Measurements from ENCODE around the gene ASTN2. TPM values are rescaled to one million over a fixed set of nuclear protein-coding genes. Genes with fewer than 3 reads are reported as not detected.

The ASTN2 gene
- total and polyA plus RNA-seq, 7 experiments from 2014 or later: 2.2 to 5.3 (median 4.0) TPM

DNA sequence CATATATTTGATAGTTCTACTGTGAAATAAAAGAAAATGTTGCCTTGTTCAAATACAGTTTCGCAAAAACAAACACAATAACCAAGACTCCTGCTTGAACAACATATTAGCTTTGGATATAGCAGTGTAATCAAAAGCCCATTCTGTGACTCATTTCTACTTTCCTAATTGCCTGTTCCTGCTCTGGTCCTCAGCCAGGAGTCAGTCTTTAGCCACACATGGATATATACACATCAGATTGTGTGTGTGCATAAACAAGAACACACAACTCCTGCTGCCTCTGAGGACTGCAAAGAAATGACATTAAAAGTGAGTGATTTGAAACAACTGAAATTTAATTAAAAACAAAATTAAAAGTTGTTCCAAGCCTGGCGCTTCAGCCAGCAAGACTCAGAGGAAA lies 393.0 kb downstream of the ASTN2 start:
- H3K4me1 Mint-ChIP-seq: no peaks in the 10 kb centered on the region
- intact Hi-C loops (cut with micrococcal nuclease): no loop called here
- no peaks in the 10 kb centered on the region for H3K9me3 ChIP-seq (ENCODE audit: control insufficient read depth in 2 of 3, low read length in 3 of 3)
- no peak overlapping the region for H3K27ac ChIP-seq (ENCODE audit: low read depth, low read length)
- no peaks in the 10 kb centered on the region for H3K27me3 ChIP-seq (ENCODE audit: control insufficient read depth in 2 of 2, insufficient read depth in 2 of 2, low read length in 2 of 2)
- no peak for DNase-seq
- ATAC-seq: no peak
- ChIA-PET CTCF (no interaction called here), POLR2A (no interaction called here)
- no peaks in the 10 kb centered on the region for H3K4me1 ChIP-seq (ENCODE audit: control insufficient read depth in 2 of 2, insufficient read depth in 2 of 2, low read length in 2 of 2)
- H3K27me3 Mint-ChIP-seq: peaks cover 0 to 6% (median 0%) of the 10 kb centered on the region in 5 donors
- H3K36me3 ChIP-seq (ENCODE audit: control insufficient read depth in 2 of 3, insufficient read depth in 3 of 3, low read length in 3 of 3): no peaks in the 10 kb centered on the region
- H3K27ac Mint-ChIP-seq: no peak overlapping the region
- no peaks in the 10 kb centered on the region for H3K36me3 Mint-ChIP-seq
- H3K4me3 Mint-ChIP-seq: no peak overlapping the region
- H3K9me3 Mint-ChIP-seq: peaks cover 0 to 11% (median 3%) of the 10 kb centered on the region in 11 donors
- no peak overlapping the region for H3K4me3 ChIP-seq (ENCODE audit: low read length)

DNA sequence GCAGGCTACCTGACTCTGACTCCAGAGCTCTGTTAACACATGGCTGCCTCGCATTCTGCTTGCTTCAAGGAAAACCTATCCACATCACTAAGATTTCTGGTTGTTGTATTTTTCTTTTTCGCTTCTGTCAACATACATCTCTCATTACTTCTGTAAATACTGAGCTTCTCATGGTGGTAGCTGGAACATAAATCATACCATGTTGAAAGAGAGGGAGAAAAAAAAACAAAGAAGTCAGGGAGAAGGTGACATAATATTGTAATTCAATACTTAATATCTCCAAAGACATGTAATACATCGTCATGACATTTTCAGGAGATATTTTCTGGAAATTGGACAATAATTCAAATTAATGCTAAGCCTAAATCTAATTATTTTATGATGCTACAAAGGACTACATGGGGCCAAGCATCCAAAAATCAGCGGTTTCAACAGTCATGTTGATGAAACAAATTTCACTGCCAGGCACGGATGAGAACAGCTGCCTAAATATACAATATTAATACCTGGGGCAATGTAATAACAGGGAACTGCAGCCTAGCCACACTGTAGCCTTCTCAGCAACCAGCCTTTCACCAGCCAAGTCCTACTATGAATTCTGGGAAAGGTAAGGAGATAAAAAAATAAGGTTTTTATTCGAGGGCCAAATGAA lies 395.8 kb downstream of the ASTN2 start:
- DNase-seq (no peak), ATAC-seq (no peak)
- intact Hi-C loops (cut with micrococcal nuclease): no loop called here
- Histone ChIP-seq H3K9me3 (ENCODE audit: control insufficient read depth in 2 of 3, low read length in 3 of 3) (no peaks in the 10 kb centered on the region), H3K4me1 (ENCODE audit: control insufficient read depth in 2 of 2, insufficient read depth in 2 of 2, low read length in 2 of 2) (no peaks in the 10 kb centered on the region), H3K27me3 (ENCODE audit: control insufficient read depth in 2 of 2, insufficient read depth in 2 of 2, low read length in 2 of 2) (no peaks in the 10 kb centered on the region), H3K4me3 (ENCODE audit: low read length) (no peak overlapping the region), H3K36me3 (ENCODE audit: control insufficient read depth in 2 of 3, insufficient read depth in 3 of 3, low read length in 3 of 3) (no peaks in the 10 kb centered on the region), H3K27ac (ENCODE audit: low read depth, low read length) (no peak overlapping the region)
- Mint-ChIP-seq H3K27me3 (peaks cover 0 to 6% (median 0%) of the 10 kb centered on the region in 5 donors), H3K4me1 (no peaks in the 10 kb centered on the region), H3K4me3 (no peak overlapping the region), H3K9me3 (peaks cover 0 to 14% (median 3%) of the 10 kb centered on the region in 11 donors), H3K27ac (no peak overlapping the region), H3K36me3 (no peaks in the 10 kb centered on the region)
- POLR2A ChIA-PET: no interaction called here
- CTCF ChIA-PET: no interaction called here

DNA sequence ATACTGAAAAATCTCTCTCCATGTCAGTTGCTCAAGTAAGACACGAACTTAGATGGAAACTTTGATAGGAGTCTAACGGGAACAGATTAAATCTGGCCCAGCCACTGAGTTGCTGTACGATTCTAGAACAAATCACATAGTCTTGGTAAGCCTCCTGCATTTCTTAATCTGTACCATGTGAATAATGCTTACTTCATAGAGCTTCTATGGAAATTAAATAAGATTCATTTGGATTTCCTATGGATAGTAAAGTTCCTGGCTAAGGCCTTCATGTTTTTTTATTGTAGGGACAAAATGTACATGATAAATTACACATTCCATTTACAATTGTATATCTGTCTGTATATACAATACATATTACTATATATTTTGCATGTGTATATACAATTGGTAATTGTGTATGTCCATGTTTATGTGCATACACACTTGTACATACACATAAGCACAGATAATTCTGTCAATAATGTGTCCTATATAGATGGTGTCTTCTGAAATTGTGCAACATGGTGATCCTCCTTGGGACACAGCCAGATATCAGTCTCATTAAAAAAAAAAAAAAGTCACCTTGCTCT lies 397.4 kb downstream of the ASTN2 start:
- no peaks in the 10 kb centered on the region for H3K36me3 Mint-ChIP-seq
- no peak for DNase-seq
- H3K27me3 Mint-ChIP-seq: peaks cover 0 to 6% (median 0%) of the 10 kb centered on the region in 5 donors
- H3K4me3 ChIP-seq (ENCODE audit: low read length): no peak overlapping the region
- H3K9me3 ChIP-seq (ENCODE audit: control insufficient read depth in 2 of 3, low read length in 3 of 3): no peaks in the 10 kb centered on the region
- no peak overlapping the region for H3K4me3 Mint-ChIP-seq
- no peak overlapping the region for H3K27ac ChIP-seq (ENCODE audit: low read depth, low read length)
- H3K27me3 ChIP-seq (ENCODE audit: control insufficient read depth in 2 of 2, insufficient read depth in 2 of 2, low read length in 2 of 2): no peaks in the 10 kb centered on the region
- peaks cover 0 to 14% (median 0%) of the 10 kb centered on the region in 11 donors for H3K9me3 Mint-ChIP-seq
- intact Hi-C loops (cut with micrococcal nuclease): no loop called here
- H3K36me3 ChIP-seq (ENCODE audit: control insufficient read depth in 2 of 3, insufficient read depth in 3 of 3, low read length in 3 of 3): no peaks in the 10 kb centered on the region
- no peaks in the 10 kb centered on the region for H3K4me1 Mint-ChIP-seq
- ATAC-seq: no peak
- ChIA-PET CTCF (no interaction called here), POLR2A (no interaction called here)
- H3K4me1 ChIP-seq (ENCODE audit: control insufficient read depth in 2 of 2, insufficient read depth in 2 of 2, low read length in 2 of 2): no peaks in the 10 kb centered on the region
- no peak overlapping the region for H3K27ac Mint-ChIP-seq

GRCh38 chr9:117014061-117014460 lies 400.8 kb downstream of the ASTN2 start:
- Histone ChIP-seq H3K4me3 (ENCODE audit: low read length) (no peak overlapping the region), H3K36me3 (ENCODE audit: control insufficient read depth in 2 of 3, insufficient read depth in 3 of 3, low read length in 3 of 3) (no peaks in the 10 kb centered on the region), H3K27ac (ENCODE audit: low read depth, low read length) (no peak overlapping the region), H3K4me1 (ENCODE audit: control insufficient read depth in 2 of 2, insufficient read depth in 2 of 2, low read length in 2 of 2) (no peaks in the 10 kb centered on the region), H3K27me3 (ENCODE audit: control insufficient read depth in 2 of 2, insufficient read depth in 2 of 2, low read length in 2 of 2) (no peaks in the 10 kb centered on the region), H3K9me3 (ENCODE audit: control insufficient read depth in 2 of 3, low read length in 3 of 3) (no peaks in the 10 kb centered on the region)
- intact Hi-C loops (cut with micrococcal nuclease): no loop called here
- no peak for DNase-seq
- ChIA-PET CTCF (no interaction called here), POLR2A (no interaction called here)
- Mint-ChIP-seq H3K4me3 (no peak overlapping the region), H3K36me3 (no peaks in the 10 kb centered on the region), H3K9me3 (peaks cover 0 to 14% (median 4%) of the 10 kb centered on the region in 11 donors), H3K27me3 (peaks cover 0 to 4% (median 0%) of the 10 kb centered on the region in 5 donors), H3K27ac (no peak overlapping the region), H3K4me1 (no peaks in the 10 kb centered on the region)
- ATAC-seq: no peak

DNA sequence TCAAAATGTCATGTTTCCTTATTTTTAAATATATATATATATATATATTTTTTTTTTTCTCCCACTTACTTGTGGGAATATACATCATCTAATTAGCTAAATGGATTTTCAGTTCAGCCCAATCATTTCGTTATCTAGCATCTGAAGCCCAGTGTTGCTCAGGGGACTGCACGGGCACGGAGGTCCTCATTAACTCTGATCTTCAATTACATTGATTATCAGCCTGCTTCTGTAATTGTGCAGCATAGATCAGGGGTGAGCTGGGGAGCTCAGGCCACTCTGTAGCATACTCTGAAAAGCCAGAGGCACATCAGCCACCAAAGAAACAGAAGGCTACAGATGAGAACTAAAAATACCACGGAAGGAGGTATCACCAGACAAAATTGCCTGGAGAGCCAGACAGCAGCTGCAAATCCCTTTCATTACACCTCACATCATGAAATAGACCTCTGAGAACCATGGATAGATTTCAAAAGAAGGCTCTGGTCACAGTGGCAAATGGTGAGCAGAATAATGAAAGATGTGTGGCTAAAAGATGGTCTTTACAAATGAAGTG lies 401.3 kb downstream of the ASTN2 start:
- no peak for DNase-seq
- Histone ChIP-seq H3K36me3 (ENCODE audit: control insufficient read depth in 2 of 3, insufficient read depth in 3 of 3, low read length in 3 of 3) (no peaks in the 10 kb centered on the region), H3K4me1 (ENCODE audit: control insufficient read depth in 2 of 2, insufficient read depth in 2 of 2, low read length in 2 of 2) (no peaks in the 10 kb centered on the region), H3K4me3 (ENCODE audit: low read length) (no peak overlapping the region), H3K27ac (ENCODE audit: low read depth, low read length) (no peak overlapping the region), H3K27me3 (ENCODE audit: control insufficient read depth in 2 of 2, insufficient read depth in 2 of 2, low read length in 2 of 2) (no peaks in the 10 kb centered on the region), H3K9me3 (ENCODE audit: control insufficient read depth in 2 of 3, low read length in 3 of 3) (no peaks in the 10 kb centered on the region)
- intact Hi-C loops (cut with micrococcal nuclease): no loop called here
- Mint-ChIP-seq H3K4me3 (no peak overlapping the region), H3K27me3 (peaks cover 0 to 4% (median 0%) of the 10 kb centered on the region in 5 donors), H3K4me1 (no peaks in the 10 kb centered on the region), H3K9me3 (peaks cover 0 to 14% (median 4%) of the 10 kb centered on the region in 11 donors), H3K27ac (no peak overlapping the region), H3K36me3 (no peaks in the 10 kb centered on the region)
- POLR2A ChIA-PET: no interaction called here
- CTCF ChIA-PET: no interaction called here
- no peak for ATAC-seq

- Mint-ChIP-seq H3K4me3 (no peak overlapping the region), H3K27me3 (peaks cover 0 to 7% (median 4%) of the 10 kb centered on the region in 5 donors), H3K36me3 (no peaks in the 10 kb centered on the region), H3K4me1 (no peaks in the 10 kb centered on the region), H3K27ac (no peak overlapping the region), H3K9me3 (peaks cover 0 to 17% (median 10%) of the 10 kb centered on the region in 11 donors)
- no peaks in the 10 kb centered on the region for H3K9me3 ChIP-seq (ENCODE audit: control insufficient read depth in 2 of 3, low read length in 3 of 3)
- H3K4me3 ChIP-seq (ENCODE audit: low read length): no peak overlapping the region
- no peak overlapping the region for H3K27ac ChIP-seq (ENCODE audit: low read depth, low read length)
- ChIA-PET POLR2A (no interaction called here), CTCF (no interaction called here)
- no peaks in the 10 kb centered on the region for H3K4me1 ChIP-seq (ENCODE audit: control insufficient read depth in 2 of 2, insufficient read depth in 2 of 2, low read length in 2 of 2)
- no peaks in the 10 kb centered on the region for H3K27me3 ChIP-seq (ENCODE audit: control insufficient read depth in 2 of 2, insufficient read depth in 2 of 2, low read length in 2 of 2)
- no peaks in the 10 kb centered on the region for H3K36me3 ChIP-seq (ENCODE audit: control insufficient read depth in 2 of 3, insufficient read depth in 3 of 3, low read length in 3 of 3)
- no peak for DNase-seq
- intact Hi-C loops (cut with micrococcal nuclease): no loop called here
- ATAC-seq: no peak
Observed at GRCh38 chr9:117010061-117010460, 404.8 kb downstream of the ASTN2 start.

DNA sequence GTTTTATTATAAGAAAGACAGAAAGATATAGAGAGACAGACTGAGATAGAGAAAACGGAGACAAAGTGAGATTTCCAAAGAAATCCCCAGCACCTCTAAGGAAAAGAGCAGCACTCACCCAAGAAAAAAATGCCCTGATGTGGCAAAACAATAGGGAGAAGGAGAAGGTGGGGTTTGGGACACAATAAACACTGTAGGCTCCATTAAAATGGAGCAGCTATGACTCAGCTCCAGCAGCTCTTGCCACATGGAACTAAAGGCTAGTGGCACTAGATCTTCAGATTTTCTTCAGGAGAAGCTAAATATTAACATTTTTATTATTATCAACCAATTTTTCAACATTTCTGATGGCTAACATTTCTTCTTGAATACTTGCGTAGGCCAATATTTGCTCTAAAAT lies 406.0 kb downstream of the ASTN2 start:
- no peak overlapping the region for H3K27ac Mint-ChIP-seq
- intact Hi-C loops (cut with micrococcal nuclease): no loop called here
- no peak overlapping the region for H3K4me3 ChIP-seq (ENCODE audit: low read length)
- no peaks in the 10 kb centered on the region for H3K4me1 ChIP-seq (ENCODE audit: control insufficient read depth in 2 of 2, insufficient read depth in 2 of 2, low read length in 2 of 2)
- no peaks in the 10 kb centered on the region for H3K36me3 Mint-ChIP-seq
- H3K9me3 ChIP-seq (ENCODE audit: control insufficient read depth in 2 of 3, low read length in 3 of 3): no peaks in the 10 kb centered on the region
- H3K4me3 Mint-ChIP-seq: no peak overlapping the region
- H3K36me3 ChIP-seq (ENCODE audit: control insufficient read depth in 2 of 3, insufficient read depth in 3 of 3, low read length in 3 of 3): no peaks in the 10 kb centered on the region
- peaks cover 0 to 7% (median 4%) of the 10 kb centered on the region in 5 donors for H3K27me3 Mint-ChIP-seq
- no peaks in the 10 kb centered on the region for H3K27me3 ChIP-seq (ENCODE audit: control insufficient read depth in 2 of 2, insufficient read depth in 2 of 2, low read length in 2 of 2)
- peaks cover 0 to 17% (median 9%) of the 10 kb centered on the region in 11 donors for H3K9me3 Mint-ChIP-seq
- no peak overlapping the region for H3K27ac ChIP-seq (ENCODE audit: low read depth, low read length)
- no peaks in the 10 kb centered on the region for H3K4me1 Mint-ChIP-seq
- ChIA-PET CTCF (no interaction called here), POLR2A (no interaction called here)
- no peak for ATAC-seq
- no peak for DNase-seq
